ENCODE measurements around the gene ERI3. TPM values are rescaled to one million over a fixed set of nuclear protein-coding genes. Genes with fewer than 3 reads are reported as not detected.

ERI3 gene
- total RNA-seq, 1 donor from 2014 or later = 58.3 TPM

- no peak for FAIRE-seq
- TF ChIP-seq EZH2 (IDR thresholded peaks at IDR 0.05; ENCODE audit: insufficient read depth, low read length) = no peak
- no peak for TF ChIP-seq CTCF (IDR thresholded peaks at IDR 0.05; ENCODE audit: insufficient read depth, low read depth, low read length)
- no peaks in the 10 kb centered on the region for H3K9me3 Mint-ChIP-seq (ENCODE audit: unreplicated experiment)
- Histone ChIP-seq H3K4me1 (ENCODE audit: insufficient read depth, low read length) (peaks cover 10% of the 10 kb centered on the region), H3K36me3 (ENCODE audit: insufficient read depth, low read length) (peaks cover 8% of the 10 kb centered on the region), H3K9ac (ENCODE audit: low read length) (peak within 1 kb of the TSS; percentile 90), H2AFZ (ENCODE audit: low read depth, low read length) (peak within 1 kb of the TSS; percentile 92), H3K4me3 (ENCODE audit: insufficient read depth, low read depth, low read length) (peak within 1 kb of the TSS; percentile 74), H4K20me1 (ENCODE audit: insufficient read depth, low read length) (peaks cover 12% of the 10 kb centered on the region), H3K27me3 (ENCODE audit: insufficient read depth, low read length) (no peaks in the 10 kb centered on the region), H3K27ac (ENCODE audit: low read depth, low read length) (peak within 1 kb of the TSS; percentile 62), H3K79me2 (ENCODE audit: insufficient read depth, low read length) (peaks cover 16% of the 10 kb centered on the region), H3K4me2 (ENCODE audit: low read length) (peak within 1 kb of the TSS; percentile 95), H3K9me3 (ENCODE audit: insufficient read depth, low read depth, low read length) (no peaks in the 10 kb centered on the region)
- peaks cover 1% of the 10 kb centered on the region for H3K4me1 Mint-ChIP-seq (ENCODE audit: low read depth, unreplicated experiment)
- H3K4me3 Mint-ChIP-seq (ENCODE audit: unreplicated experiment) = peak within 1 kb of the TSS; percentile 90
- H3K27ac Mint-ChIP-seq (ENCODE audit: unreplicated experiment) = peak within 1 kb of the TSS; percentile 70
- DNase-seq (ENCODE audit: low read depth) = peak; percentile 71
- no peaks in the 10 kb centered on the region for H3K27me3 Mint-ChIP-seq (ENCODE audit: low read depth, unreplicated experiment)
- H3K36me3 Mint-ChIP-seq (ENCODE audit: low read depth, unreplicated experiment) = no peaks in the 10 kb centered on the region
These were observed 141.6 kb downstream of the ERI3 start, which contains the start of gene DMAP1 for GRCh38 chr1:44213222-44214112. Gene DMAP1 (plus strand): TSS chr1:44213471. CDS start chr1:44213754, 283 bp downstream.

GRCh38 chr1:44212355-44213221, 142.5 kb downstream of the ERI3 start:
- Mint-ChIP-seq H3K4me1 (ENCODE audit: low read depth, unreplicated experiment) (peaks cover 1% of the 10 kb centered on the region), H3K36me3 (ENCODE audit: low read depth, unreplicated experiment) (no peaks in the 10 kb centered on the region), H3K27me3 (ENCODE audit: low read depth, unreplicated experiment) (no peaks in the 10 kb centered on the region), H3K9me3 (ENCODE audit: unreplicated experiment) (no peaks in the 10 kb centered on the region), H3K27ac (ENCODE audit: unreplicated experiment) (peak overlapping the region; percentile 70), H3K4me3 (ENCODE audit: unreplicated experiment) (peak overlapping the region; percentile 90)
- no peak for DNase-seq (ENCODE audit: low read depth)
- Histone ChIP-seq H3K4me1 (ENCODE audit: insufficient read depth, low read length) (peaks cover 10% of the 10 kb centered on the region), H3K79me2 (ENCODE audit: insufficient read depth, low read length) (peaks cover 16% of the 10 kb centered on the region), H3K4me3 (ENCODE audit: insufficient read depth, low read depth, low read length) (peak overlapping the region; percentile 74), H3K36me3 (ENCODE audit: insufficient read depth, low read length) (peaks cover 4% of the 10 kb centered on the region), H2AFZ (ENCODE audit: low read depth, low read length) (peak overlapping the region; percentile 92), H3K9me3 (ENCODE audit: insufficient read depth, low read depth, low read length) (no peaks in the 10 kb centered on the region), H3K27ac (ENCODE audit: low read depth, low read length) (peak overlapping the region; percentile 62), H3K9ac (ENCODE audit: low read length) (peak overlapping the region; percentile 90), H3K4me2 (ENCODE audit: low read length) (peak overlapping the region; percentile 95), H4K20me1 (ENCODE audit: insufficient read depth, low read length) (peaks cover 4% of the 10 kb centered on the region), H3K27me3 (ENCODE audit: insufficient read depth, low read length) (no peaks in the 10 kb centered on the region)
- FAIRE-seq = no peak
- TF ChIP-seq CTCF (IDR thresholded peaks at IDR 0.05; ENCODE audit: insufficient read depth, low read depth, low read length) = no peak
- TF ChIP-seq EZH2 (IDR thresholded peaks at IDR 0.05; ENCODE audit: insufficient read depth, low read length) = no peak
